Omental fat pad (tissue), 4 donors: Measurements from ENCODE around the gene STRIP1. TPM values are rescaled to one million over a fixed set of nuclear protein-coding genes. Genes with fewer than 3 reads are reported as not detected.

Experiments used
- ATAC-seq: fragments of 150-250 bp; one replicate; pipeline ENCODE4 v1.9.1; 2016; ENCODE audit warnings: mild to moderate bottlenecking, moderate library complexity; ENCODE audit not compliant: low FRiP score
- DNase-seq: peaks from one replicate; pipeline ENCODE4 v3.0.0-alpha.2; 2019; ENCODE audit warnings: low spot score
- CTCF ChIP-seq, 3 donors: fragments of 450-650 bp; IDR thresholded peaks; one replicate each; pipeline ENCODE4 v1.5.1; 2016 to 2017; ENCODE audit warnings: antibody characterized with exemption in 3 of 3, mild to moderate bottlenecking in 3 of 3, moderate library complexity in 2 of 3
- total RNA-seq, 4 donors: library from RNA; depleted of rRNA; stranded (reverse); fragments of >200 nt; gene quantifications; one replicate each; pipeline ENCODE4 v1.1.0, GENCODE V29; 2016

Gene STRIP1
- total RNA-seq, 4 donors from 2014 or later, result 36.7 to 50.7 (median 46.1) TPM

- TF ChIP-seq CTCF (IDR thresholded peaks at IDR 0.05), result no peak
- no peak for ATAC-seq
- DNase-seq, result no peak
Measured at GRCh38 chr1:110081061-110081460, 46.6 kb downstream of the STRIP1 start.

DNA sequence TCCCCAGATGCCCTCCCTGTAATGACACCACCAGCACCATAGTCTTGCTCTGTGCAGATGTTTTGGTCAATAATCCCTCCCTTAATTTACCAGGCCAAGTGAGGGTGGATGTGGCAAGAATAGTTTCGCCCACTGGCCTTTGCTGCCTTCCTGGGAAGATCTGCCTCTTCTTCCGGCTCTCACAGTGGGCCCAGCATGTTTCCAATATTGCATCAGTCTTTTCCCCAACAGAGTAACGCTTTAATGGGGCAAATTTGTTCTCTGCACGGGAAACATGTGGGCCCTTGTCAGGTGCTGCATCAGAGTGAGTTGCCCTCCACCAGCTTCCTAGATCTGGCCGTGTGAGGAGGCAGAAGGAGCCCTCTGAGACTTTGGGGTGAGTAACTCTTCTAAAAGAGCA is 48.1 kb downstream of the STRIP1 start:
- DNase-seq (no peak), ATAC-seq (no peak)
- TF ChIP-seq CTCF (IDR thresholded peaks at IDR 0.05), result no peak

DNA sequence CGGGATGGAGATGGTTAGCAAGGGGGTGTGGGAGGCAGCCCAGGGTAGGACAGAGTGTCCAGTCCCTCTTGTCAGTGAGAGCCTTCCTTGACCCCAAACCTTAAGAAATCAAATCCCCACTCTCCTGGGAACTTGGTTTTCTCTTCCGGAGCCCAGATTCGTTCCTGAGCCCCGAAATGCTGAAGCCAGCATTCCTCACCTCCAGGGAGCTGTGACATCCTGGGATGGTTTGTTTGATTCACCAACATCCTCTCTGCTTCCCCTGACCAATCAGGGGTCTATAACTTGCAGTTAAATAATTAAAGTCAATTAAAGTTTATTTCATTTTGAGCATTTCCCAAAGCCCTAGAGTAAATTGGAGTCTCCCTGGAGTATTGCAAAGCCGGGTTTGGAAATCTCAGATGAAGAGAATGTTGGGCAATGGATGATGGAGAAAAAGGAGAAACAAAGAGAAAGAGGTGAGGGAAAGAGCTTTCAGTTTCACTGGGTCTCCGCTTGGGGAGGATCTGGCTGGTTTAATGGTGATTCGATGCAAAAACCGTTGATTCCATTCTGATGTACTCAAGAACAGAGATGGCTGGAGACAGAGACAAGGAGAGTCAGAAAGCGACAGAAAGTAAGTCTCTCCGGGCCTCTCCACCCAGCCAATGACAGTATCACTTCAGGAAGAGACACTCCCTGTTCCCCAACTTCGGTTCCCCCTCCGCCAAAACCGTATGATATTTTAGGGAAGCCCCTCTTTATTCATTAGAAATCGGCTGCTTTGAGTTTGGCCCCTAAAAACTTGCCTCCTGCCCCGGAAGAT is 48.8 kb downstream of the STRIP1 start:
- DNase-seq (no peak), ATAC-seq (no peak)
- TF ChIP-seq CTCF (IDR thresholded peaks at IDR 0.05), result no peak

DNA sequence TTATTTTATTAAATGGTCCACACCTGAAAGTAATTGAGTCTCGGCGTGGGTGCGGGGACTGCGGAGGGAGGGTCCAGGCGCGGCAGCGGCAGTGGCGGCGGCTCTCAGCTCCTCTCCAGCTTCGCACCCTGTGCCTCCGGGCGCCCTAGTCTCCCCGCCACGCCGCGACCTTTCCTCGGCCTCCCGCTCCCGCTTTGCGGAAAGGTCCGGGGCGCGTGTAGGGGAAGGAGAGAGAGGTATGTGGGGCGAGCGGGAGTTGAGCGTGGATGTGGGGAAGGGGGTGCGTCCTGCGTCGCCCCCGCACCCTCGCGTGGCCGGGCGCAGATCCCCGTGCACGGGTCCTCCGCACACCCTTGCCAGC is 49.4 kb downstream of the STRIP1 start:
- no peak for DNase-seq
- TF ChIP-seq CTCF (IDR thresholded peaks at IDR 0.05), result no peak
- peak; percentile 37 for ATAC-seq

GRCh38 chr1:110084227-110085078 is 50.0 kb downstream of the STRIP1 start:
- no peak for TF ChIP-seq CTCF (IDR thresholded peaks at IDR 0.05)
- DNase-seq (no peak), ATAC-seq (peak; percentile 67)

DNA sequence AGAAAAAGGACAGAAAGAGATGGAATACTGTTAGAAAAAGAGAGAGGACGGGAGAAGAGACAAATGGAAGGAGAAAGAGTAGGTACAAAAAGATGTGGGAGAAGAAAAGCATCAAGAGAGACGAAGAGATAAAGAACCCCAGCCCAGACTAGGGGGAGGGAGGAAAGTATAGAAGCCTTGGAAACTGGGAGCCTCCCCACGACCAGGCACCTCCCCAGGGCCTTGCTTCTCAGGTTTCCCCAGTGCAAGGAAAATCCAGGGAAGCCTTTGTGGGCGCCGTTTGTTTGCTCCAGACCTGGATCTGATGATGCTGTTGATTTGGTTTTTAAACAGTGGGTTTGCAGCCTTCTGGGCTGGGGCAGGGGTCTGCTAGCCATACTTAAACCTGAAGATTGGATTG is 51.2 kb downstream of the STRIP1 start:
- ATAC-seq (no peak), DNase-seq (no peak)
- TF ChIP-seq CTCF (IDR thresholded peaks at IDR 0.05), result no peak
